Measurements from ENCODE around the gene GRIK2. TPM values are rescaled to one million over a fixed set of nuclear protein-coding genes. Genes with fewer than 3 reads are reported as not detected.

GRIK2 gene
- total and polyA plus RNA-seq, 2 experiments from 2014 or later = 0.21 to 0.45 TPM

- H3K27me3 ChIP-seq = no peaks in the 10 kb centered on the region
These were observed 41.1 kb downstream of the GRIK2 start for GRCh38 chr6:101434601-101435000.

GRCh38 chr6:101435038-101435437 is 41.5 kb downstream of the GRIK2 start:
- Histone ChIP-seq H3K4me3 (no peak overlapping the region), H3K27ac (no peak overlapping the region), H3K36me3 (no peaks in the 10 kb centered on the region), H3K9me3 (ENCODE audit: low read depth) (no peaks in the 10 kb centered on the region), H3K4me1 (ENCODE audit: low read depth) (no peaks in the 10 kb centered on the region), H3K27me3 (no peaks in the 10 kb centered on the region)
- DNase-seq (ENCODE audit: low read depth in 1 of 2, low spot score in 1 of 2) = no peak
- TF ChIP-seq CTCF (IDR thresholded peaks at IDR 0.05; ENCODE audit: low read depth, low read length) = no peak

More at GRCh38 chr6:101434601-101435000, 41.1 kb downstream of the GRIK2 start:
- TF ChIP-seq CTCF (IDR thresholded peaks at IDR 0.05; ENCODE audit: low read depth, low read length) = no peak
- H3K4me1 ChIP-seq (ENCODE audit: low read depth) = no peaks in the 10 kb centered on the region
- H3K9me3 ChIP-seq (ENCODE audit: low read depth) = no peaks in the 10 kb centered on the region
- no peaks in the 10 kb centered on the region for H3K36me3 ChIP-seq
- DNase-seq (ENCODE audit: low read depth in 1 of 2, low spot score in 1 of 2) = no peak
- H3K27ac ChIP-seq = no peak overlapping the region
- H3K4me3 ChIP-seq = no peak overlapping the region

GRCh38 chr6:101439790-101440189 is 46.3 kb downstream of the GRIK2 start:
- H3K27ac ChIP-seq = no peak overlapping the region
- no peaks in the 10 kb centered on the region for H3K9me3 ChIP-seq (ENCODE audit: low read depth)
- H3K4me3 ChIP-seq = no peak overlapping the region
- no peaks in the 10 kb centered on the region for H3K27me3 ChIP-seq
- no peak for DNase-seq (ENCODE audit: low read depth in 1 of 2, low spot score in 1 of 2)
- H3K4me1 ChIP-seq (ENCODE audit: low read depth) = no peaks in the 10 kb centered on the region
- no peaks in the 10 kb centered on the region for H3K36me3 ChIP-seq
- no peak for TF ChIP-seq CTCF (IDR thresholded peaks at IDR 0.05; ENCODE audit: low read depth, low read length)

- Histone ChIP-seq H3K9me3 (ENCODE audit: low read depth) (no peaks in the 10 kb centered on the region), H3K4me1 (ENCODE audit: low read depth) (no peaks in the 10 kb centered on the region), H3K36me3 (no peaks in the 10 kb centered on the region), H3K27me3 (no peaks in the 10 kb centered on the region), H3K4me3 (no peak overlapping the region), H3K27ac (no peak overlapping the region)
- no peak for TF ChIP-seq CTCF (IDR thresholded peaks at IDR 0.05; ENCODE audit: low read depth, low read length)
- DNase-seq (ENCODE audit: low read depth in 1 of 2, low spot score in 1 of 2) = no peak
These were observed 49.8 kb downstream of the GRIK2 start for GRCh38 chr6:101443315-101443714.

GRCh38 chr6:101444717-101445116 is 51.2 kb downstream of the GRIK2 start:
- H3K4me1 ChIP-seq (ENCODE audit: low read depth) = no peaks in the 10 kb centered on the region
- H3K36me3 ChIP-seq = no peaks in the 10 kb centered on the region
- no peak for DNase-seq (ENCODE audit: low read depth in 1 of 2, low spot score in 1 of 2)
- no peaks in the 10 kb centered on the region for H3K9me3 ChIP-seq (ENCODE audit: low read depth)
- no peak overlapping the region for H3K4me3 ChIP-seq
- no peaks in the 10 kb centered on the region for H3K27me3 ChIP-seq
- no peak overlapping the region for H3K27ac ChIP-seq
- TF ChIP-seq CTCF (IDR thresholded peaks at IDR 0.05; ENCODE audit: low read depth, low read length) = no peak

GRCh38 chr6:101445527-101445926 is 52.0 kb downstream of the GRIK2 start:
- no peaks in the 10 kb centered on the region for H3K9me3 ChIP-seq (ENCODE audit: low read depth)
- DNase-seq (ENCODE audit: low read depth in 1 of 2, low spot score in 1 of 2) = no peak

More at GRCh38 chr6:101445527-101445926, 52.0 kb downstream of the GRIK2 start:
- H3K27ac ChIP-seq = no peak overlapping the region
- TF ChIP-seq CTCF (IDR thresholded peaks at IDR 0.05; ENCODE audit: low read depth, low read length) = no peak
- no peaks in the 10 kb centered on the region for H3K27me3 ChIP-seq
- H3K4me1 ChIP-seq (ENCODE audit: low read depth) = no peaks in the 10 kb centered on the region
- H3K4me3 ChIP-seq = no peak overlapping the region
- H3K36me3 ChIP-seq = no peaks in the 10 kb centered on the region

Data from cardiac muscle cell (in vitro differentiated cells and primary cell).